ENCODE data around the gene CPN1. TPM values are rescaled to one million over a fixed set of nuclear protein-coding genes. Genes with fewer than 3 reads are reported as not detected.

Gene CPN1
- total and polyA plus RNA-seq, 2 donors (not counting 3 experiments of a cell fraction or from before 2014, with no cell fraction given), result not detected

GRCh38 chr10:100019787-100020141 lies 61.9 kb downstream of the CPN1 start:
- POLR2A ChIA-PET, result no interaction called here

GRCh38 chr10:100014071-100014762 lies 67.5 kb downstream of the CPN1 start:
- no peak overlapping the region for H3K27ac ChIP-seq (ENCODE audit: insufficient read depth, low read depth, low read length)
- peaks cover 5% of the 10 kb centered on the region for H3K4me1 ChIP-seq (ENCODE audit: control insufficient read depth, extremely low read depth, insufficient read depth, low read length)
- BruUV-seq (replicated peaks), result no TSS peak
- POLR2A ChIA-PET, result no interaction called here
- no peak for DNase-seq (ENCODE audit: low read depth, low spot score)
- H3K9me1 ChIP-seq (replicated peaks; ENCODE audit: control insufficient read depth, extremely low read depth, insufficient read depth, low read length), result no peaks in the 10 kb centered on the region
- H3K36me3 ChIP-seq (ENCODE audit: control insufficient read depth in 2 of 2, extremely low read depth in 1 of 2, insufficient read depth in 2 of 2, low read length in 2 of 2), result no peaks in the 10 kb centered on the region
- H3K27me3 ChIP-seq (ENCODE audit: control insufficient read depth in 2 of 2, insufficient read depth in 2 of 2, low read length in 2 of 2), result no peaks in the 10 kb centered on the region
- no peak overlapping the region for H3K4me3 ChIP-seq (replicated peaks in 1 of 3; ENCODE audit: insufficient read depth in 1 of 3, low read depth in 1 of 3, low read length in 3 of 3)
- no peak for TF ChIP-seq GATA2 (IDR thresholded peaks at IDR 0.05; ENCODE audit: insufficient read depth, insufficient read length, low read depth, low read length)
- TF ChIP-seq FOS (IDR thresholded peaks at IDR 0.05; ENCODE audit: borderline replicate concordance, insufficient read depth, low read length), result no peak
- no peak for TF ChIP-seq MAX (IDR thresholded peaks at IDR 0.05; ENCODE audit: insufficient read depth, insufficient read length)
- no peak for TF ChIP-seq JUN (IDR thresholded peaks at IDR 0.05; ENCODE audit: borderline replicate concordance, insufficient read depth, insufficient read length, low read depth)
- TF ChIP-seq EZH2 (IDR thresholded peaks at IDR 0.05; ENCODE audit: borderline replicate concordance, low read depth, low read length, severe bottlenecking), result no peak
- TF ChIP-seq POLR2A (IDR thresholded peaks at IDR 0.05; ENCODE audit: low read depth, low read length), result no peak
- TF ChIP-seq MYC (IDR thresholded peaks at IDR 0.05; ENCODE audit: low read depth, low read length), result no peak
- no peak for TF ChIP-seq POLR2AphosphoS5 (IDR thresholded peaks at IDR 0.05; ENCODE audit: insufficient read depth, low read depth, low read length)
- TF ChIP-seq CTCF (IDR thresholded peaks at IDR 0.05; ENCODE audit: extremely low read depth in 1 of 2, insufficient read depth in 1 of 2, low read depth in 1 of 2, low read length in 2 of 2), result no peak
- H3K79me2 ChIP-seq (ENCODE audit: control insufficient read depth, insufficient read depth, low read length), result peaks cover 3% of the 10 kb centered on the region
- intact Hi-C loops (cut with micrococcal nuclease) (no loop called here), dilution Hi-C loops (cut with MboI; ENCODE audit: extremely low pct_ligation_motif_present, low sequenced_read_pairs) (no loop called here)
- no peak overlapping the region for H3K4me2 ChIP-seq (ENCODE audit: insufficient read depth, low read length)
- CTCF ChIA-PET, result interaction anchor here (2.0 kb wide), 1 partner anchor 32 kb away, joined by 8 read pairs; no protein-coding TSS in a partner anchor
- no peaks in the 10 kb centered on the region for H3K9me3 ChIP-seq (replicated peaks; ENCODE audit: control insufficient read depth, insufficient read depth, low read length)
- H3K9ac ChIP-seq (replicated peaks; ENCODE audit: extremely low read depth, insufficient read depth, low read length), result no peak overlapping the region
- H2AFZ ChIP-seq (ENCODE audit: low read depth, low read length), result no peak overlapping the region
- no peaks in the 10 kb centered on the region for H4K20me1 ChIP-seq (replicated peaks; ENCODE audit: control insufficient read depth, extremely low read depth, insufficient read depth, low read length)
- FAIRE-seq, result no peak

More at GRCh38 chr10:100019787-100020141, 61.9 kb downstream of the CPN1 start:
- Histone ChIP-seq H3K4me1 (ENCODE audit: control insufficient read depth, extremely low read depth, insufficient read depth, low read length) (no peaks in the 10 kb centered on the region), H3K27me3 (ENCODE audit: control insufficient read depth in 2 of 2, insufficient read depth in 2 of 2, low read length in 2 of 2) (peaks cover 0 to 2% of the 10 kb centered on the region in 2 experiments), H4K20me1 (replicated peaks; ENCODE audit: control insufficient read depth, extremely low read depth, insufficient read depth, low read length) (no peaks in the 10 kb centered on the region), H2AFZ (ENCODE audit: low read depth, low read length) (no peak overlapping the region), H3K79me2 (ENCODE audit: control insufficient read depth, insufficient read depth, low read length) (no peaks in the 10 kb centered on the region), H3K4me2 (ENCODE audit: insufficient read depth, low read length) (no peak overlapping the region), H3K9me1 (replicated peaks; ENCODE audit: control insufficient read depth, extremely low read depth, insufficient read depth, low read length) (no peaks in the 10 kb centered on the region), H3K27ac (ENCODE audit: insufficient read depth, low read depth, low read length) (no peak overlapping the region), H3K4me3 (replicated peaks in 1 of 3; ENCODE audit: insufficient read depth in 1 of 3, low read depth in 1 of 3, low read length in 3 of 3) (no peak overlapping the region), H3K9ac (replicated peaks; ENCODE audit: extremely low read depth, insufficient read depth, low read length) (no peak overlapping the region), H3K9me3 (replicated peaks; ENCODE audit: control insufficient read depth, insufficient read depth, low read length) (no peaks in the 10 kb centered on the region), H3K36me3 (ENCODE audit: control insufficient read depth in 2 of 2, extremely low read depth in 1 of 2, insufficient read depth in 2 of 2, low read length in 2 of 2) (no peaks in the 10 kb centered on the region)
- dilution Hi-C loops (cut with MboI; ENCODE audit: extremely low pct_ligation_motif_present, low sequenced_read_pairs) (no loop called here), intact Hi-C loops (cut with micrococcal nuclease) (no loop called here)
- FAIRE-seq (no peak), DNase-seq (ENCODE audit: low read depth, low spot score) (no peak)
- no peak for TF ChIP-seq FOS (IDR thresholded peaks at IDR 0.05; ENCODE audit: borderline replicate concordance, insufficient read depth, low read length)
- CTCF ChIA-PET, result interaction anchor here (1.5 kb wide), 1 partner anchor 26 kb away, joined by 8 read pairs; no protein-coding TSS in a partner anchor
- no TSS peak for BruUV-seq (replicated peaks)
